Dermis microvascular lymphatic vessel endothelial cell (primary cell): Measurements from ENCODE around the gene ANKRD18A. TPM values are rescaled to one million over a fixed set of nuclear protein-coding genes. Genes with fewer than 3 reads are reported as not detected.
A peak's percentile ranks its signal among the peaks of the same experiment; 100 is the strongest.
"Not testable (repeated sequence)": the region's sequence is repeated elsewhere in the genome, so short reads cannot be mapped to it uniquely, and the experiment has no call there.

Experiments used
- DNase-seq, 2 donors: peaks; one replicate each; pipeline versions ENCODE4 v3.0.0 to v3.0.0-alpha.2; 2010; ENCODE audit warnings: low read depth in 2 of 2
- total RNA-seq: library from RNA; depleted of rRNA; stranded (reverse); fragments of >200 nt; gene quantifications from 2 replicates; pipeline ENCODE4 v1.2.1, GENCODE V29; 2014

Gene ANKRD18A
- total RNA-seq, 1 donor from 2014 or later: not detected

GRCh38 chr9:38546497-38547163 is 73.8 kb downstream of the ANKRD18A start:
- DNase-seq: not testable (repeated sequence)

GRCh38 chr9:38540535-38540934 is 79.9 kb downstream of the ANKRD18A start:
- DNase-seq: peak in 1 of 2 donors; percentile 42

GRCh38 chr9:38529317-38529716 is 91.1 kb downstream of the ANKRD18A start:
- no peak for DNase-seq

- no peak for DNase-seq
Observed at GRCh38 chr9:38527503-38527902, 92.9 kb downstream of the ANKRD18A start.

GRCh38 chr9:38526591-38526990 is 93.8 kb downstream of the ANKRD18A start:
- no peak for DNase-seq

GRCh38 chr9:38523121-38523520 is 97.3 kb downstream of the ANKRD18A start:
- DNase-seq: no peak

GRCh38 chr9:38521762-38522161 is 98.6 kb downstream of the ANKRD18A start:
- DNase-seq: no peak

Other genes starting within 250 kb of the ANKRD18A start
- gene ALDH1B1, start 227.9 kb downstream of the ANKRD18A start, total RNA-seq: 10.5 and 11.5 TPM in 2 replicates
- gene IGFBPL1, start 196.1 kb downstream of the ANKRD18A start, total RNA-seq: 0.13 TPM in 2 replicates
- gene FAM240B, start 99.5 kb upstream of the ANKRD18A start, total RNA-seq: not detected in 2 replicates